ENCODE results near the gene AKT1. TPM values are rescaled to one million over a fixed set of nuclear protein-coding genes. Genes with fewer than 3 reads are reported as not detected.

The AKT1 gene
- total RNA-seq, 2 donors from 2014 or later: 158 to 162 TPM

- DNase-seq (ENCODE audit: low spot score) (no peak), ATAC-seq (ENCODE audit: insufficient number of reproducible peaks, low FRiP score, low read depth) (no peak)
- no peaks in the 10 kb centered on the region for H3K27me3 ChIP-seq (replicated peaks; ENCODE audit: insufficient read depth)
- no peaks in the 10 kb centered on the region for H3K9me3 ChIP-seq
- TF ChIP-seq CTCF (IDR thresholded peaks at IDR 0.05): no peak
- peaks cover 12 to 18% of the 10 kb centered on the region in 2 donors for H3K4me1 ChIP-seq (ENCODE audit: control insufficient read depth in 1 of 2, low read depth in 2 of 2)
- H3K4me3 ChIP-seq: no peak overlapping the region
- H3K36me3 ChIP-seq: peaks cover 36% of the 10 kb centered on the region
- H3K27ac ChIP-seq: no peak overlapping the region
These were observed 37.7 kb downstream of the AKT1 start for GRCh38 chr14:104757681-104758392.

- Histone ChIP-seq H3K27ac (no peak overlapping the region), H3K4me3 (no peak overlapping the region), H3K4me1 (ENCODE audit: control insufficient read depth in 1 of 2, low read depth in 2 of 2) (peaks cover 12 to 20% of the 10 kb centered on the region in 2 donors), H3K9me3 (no peaks in the 10 kb centered on the region), H3K36me3 (peaks cover 36% of the 10 kb centered on the region), H3K27me3 (replicated peaks; ENCODE audit: insufficient read depth) (no peaks in the 10 kb centered on the region)
- ATAC-seq (ENCODE audit: insufficient number of reproducible peaks, low FRiP score, low read depth) (no peak), DNase-seq (ENCODE audit: low spot score) (no peak)
- TF ChIP-seq CTCF (IDR thresholded peaks at IDR 0.05): no peak
These were observed 38.3 kb downstream of the AKT1 start for GRCh38 chr14:104757238-104757585.

DNA sequence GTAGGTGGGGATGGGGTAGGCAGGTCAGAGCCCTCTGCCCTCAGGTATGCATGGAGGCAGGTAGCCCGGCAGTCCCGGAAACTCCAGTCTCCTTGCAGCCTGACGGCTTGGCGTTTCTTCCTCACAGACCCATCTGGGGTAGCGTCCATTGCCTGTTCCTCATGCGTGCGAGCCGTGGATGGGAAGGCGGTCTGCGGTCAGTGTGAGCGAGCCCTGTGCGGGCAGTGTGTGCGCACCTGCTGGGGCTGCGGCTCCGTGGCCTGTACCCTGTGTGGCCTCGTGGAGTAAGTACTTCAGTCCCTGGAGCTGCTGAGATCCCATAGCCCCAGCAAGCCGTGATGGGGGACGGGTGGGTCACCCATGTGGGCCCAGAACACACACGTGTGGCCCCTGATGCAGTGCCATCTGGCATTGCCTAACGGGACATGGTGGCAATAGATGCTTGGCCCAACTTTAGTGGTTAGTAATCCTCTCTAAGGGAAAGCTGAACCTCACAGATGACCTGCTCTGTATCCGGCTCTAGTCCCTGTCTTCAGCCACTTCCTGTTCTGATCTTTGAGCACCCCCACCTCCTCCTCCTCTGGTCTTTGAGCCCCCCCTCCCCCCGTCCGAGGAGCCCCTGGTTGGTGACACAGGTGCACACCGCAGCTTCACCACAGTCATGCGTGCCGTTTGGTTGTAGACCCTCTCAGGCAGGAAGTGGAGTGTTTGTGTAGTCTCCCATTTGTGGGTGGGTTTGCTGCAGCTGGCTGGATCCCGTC is 38.9 kb downstream of the AKT1 start:
- H3K4me3 ChIP-seq: no peak overlapping the region
- no peaks in the 10 kb centered on the region for H3K27me3 ChIP-seq (replicated peaks; ENCODE audit: insufficient read depth)
- DNase-seq (ENCODE audit: low spot score) (no peak), ATAC-seq (ENCODE audit: insufficient number of reproducible peaks, low FRiP score, low read depth) (no peak)
- H3K36me3 ChIP-seq: peaks cover 36% of the 10 kb centered on the region
- no peak for TF ChIP-seq CTCF (IDR thresholded peaks at IDR 0.05)
- H3K4me1 ChIP-seq (ENCODE audit: control insufficient read depth in 1 of 2, low read depth in 2 of 2): peaks cover 15 to 26% of the 10 kb centered on the region in 2 donors
- no peak overlapping the region for H3K27ac ChIP-seq
- no peaks in the 10 kb centered on the region for H3K9me3 ChIP-seq

GRCh38 chr14:104755621-104756020 is 39.9 kb downstream of the AKT1 start:
- no peak for TF ChIP-seq CTCF (IDR thresholded peaks at IDR 0.05)
- ATAC-seq (ENCODE audit: insufficient number of reproducible peaks, low FRiP score, low read depth): no peak
- H3K36me3 ChIP-seq: peaks cover 36% of the 10 kb centered on the region
- no peaks in the 10 kb centered on the region for H3K9me3 ChIP-seq
- no peaks in the 10 kb centered on the region for H3K27me3 ChIP-seq (replicated peaks; ENCODE audit: insufficient read depth)
- no peak overlapping the region for H3K4me3 ChIP-seq
- DNase-seq (ENCODE audit: low spot score): no peak
- H3K27ac ChIP-seq: no peak overlapping the region
- H3K4me1 ChIP-seq (ENCODE audit: control insufficient read depth in 1 of 2, low read depth in 2 of 2): peaks cover 15 to 35% of the 10 kb centered on the region in 2 donors

DNA sequence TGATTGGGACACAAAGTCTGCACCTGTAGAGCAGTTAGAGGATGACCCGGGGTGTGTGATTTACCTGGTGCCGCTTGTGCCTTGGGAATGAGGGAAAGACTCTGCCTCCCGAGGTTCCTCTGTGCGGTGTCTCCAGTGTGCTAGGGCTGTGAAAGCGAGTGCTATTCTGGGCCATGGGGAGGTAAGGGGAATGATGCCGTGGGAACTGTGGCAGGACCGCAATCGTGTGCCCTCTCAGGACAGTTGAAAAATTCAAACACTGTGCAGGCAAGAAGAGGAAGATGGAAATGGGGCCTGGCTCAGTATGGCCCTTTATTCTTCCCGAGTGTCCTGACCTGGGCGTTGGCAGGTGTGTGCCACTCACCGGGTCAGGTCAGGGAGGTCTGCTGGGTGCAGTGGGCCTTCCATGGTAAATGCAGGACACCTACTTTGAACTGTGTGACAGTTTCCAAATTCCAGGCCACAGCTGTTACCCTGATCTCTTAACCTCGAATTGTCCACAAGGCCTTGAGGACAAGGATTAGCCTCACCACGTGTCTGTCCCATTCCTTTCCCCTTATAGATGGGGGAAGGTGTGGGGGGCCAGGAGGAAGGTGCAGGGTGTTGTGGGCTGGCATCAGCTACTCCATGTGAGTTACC is 41.2 kb downstream of the AKT1 start:
- Histone ChIP-seq H3K9me3 (no peaks in the 10 kb centered on the region), H3K4me1 (ENCODE audit: control insufficient read depth in 1 of 2, low read depth in 2 of 2) (peaks cover 20 to 48% of the 10 kb centered on the region in 2 donors), H3K27me3 (replicated peaks; ENCODE audit: insufficient read depth) (no peaks in the 10 kb centered on the region), H3K27ac (no peak overlapping the region), H3K4me3 (peak overlapping the region; percentile 84), H3K36me3 (peaks cover 28% of the 10 kb centered on the region)
- DNase-seq (ENCODE audit: low spot score): no peak
- TF ChIP-seq CTCF (IDR thresholded peaks at IDR 0.05): no peak
- no peak for ATAC-seq (ENCODE audit: insufficient number of reproducible peaks, low FRiP score, low read depth)
